Loucy (cell line): ENCODE results near the gene FGGY.

Experiments
- EZH2phosphoT487 ChIP-seq: fragments of 200-600 bp; IDR thresholded peaks from 2 replicates; pipeline ENCODE4 v1.6.1; 2018; ENCODE audit warnings: antibody characterized with exemption, mild to moderate bottlenecking, moderate library complexity, borderline replicate concordance
- TF ChIP-seq, protein P1 (sequence below): fragments of 200-600 bp; sonication (generic); conservative IDR thresholded peaks from 2 replicates; pipeline ENCODE4 v1.5.1; 2014; ENCODE audit warnings: mild to moderate bottlenecking, antibody characterized with exemption, low read length

DNA sequence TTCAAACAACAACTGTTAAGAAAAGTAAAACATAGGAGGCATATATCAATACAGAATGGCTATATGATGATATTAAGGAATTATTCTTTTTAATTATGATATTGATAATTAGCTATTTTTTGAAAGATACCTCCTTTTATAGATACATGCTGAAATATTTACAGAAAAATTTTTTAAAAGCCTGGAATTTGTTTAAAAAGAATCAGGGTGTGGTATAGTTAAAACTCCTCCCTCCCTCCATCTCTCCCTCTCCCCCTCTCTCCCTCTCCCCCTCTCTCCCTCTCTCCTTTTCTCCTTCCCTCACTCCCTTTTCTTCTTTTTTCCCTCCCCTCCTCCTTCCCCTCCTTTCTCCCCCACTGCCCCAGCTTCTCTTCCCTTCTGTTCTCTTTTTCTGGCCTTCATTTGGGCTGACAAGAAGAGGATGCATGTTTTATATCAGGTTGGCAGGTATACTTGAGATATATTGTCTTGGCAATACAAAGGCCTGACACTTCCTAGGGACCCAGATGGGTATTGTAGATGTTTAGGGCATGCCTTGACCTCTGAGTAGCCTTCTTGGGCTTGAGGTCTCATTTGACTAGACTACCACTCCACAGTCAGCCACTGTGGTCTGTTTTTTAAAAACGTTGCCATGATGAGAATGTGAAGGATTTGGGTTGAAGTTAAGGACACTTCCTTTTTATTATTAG is 124.5 kb downstream of the FGGY start:
- TF ChIP-seq, protein P1, sequence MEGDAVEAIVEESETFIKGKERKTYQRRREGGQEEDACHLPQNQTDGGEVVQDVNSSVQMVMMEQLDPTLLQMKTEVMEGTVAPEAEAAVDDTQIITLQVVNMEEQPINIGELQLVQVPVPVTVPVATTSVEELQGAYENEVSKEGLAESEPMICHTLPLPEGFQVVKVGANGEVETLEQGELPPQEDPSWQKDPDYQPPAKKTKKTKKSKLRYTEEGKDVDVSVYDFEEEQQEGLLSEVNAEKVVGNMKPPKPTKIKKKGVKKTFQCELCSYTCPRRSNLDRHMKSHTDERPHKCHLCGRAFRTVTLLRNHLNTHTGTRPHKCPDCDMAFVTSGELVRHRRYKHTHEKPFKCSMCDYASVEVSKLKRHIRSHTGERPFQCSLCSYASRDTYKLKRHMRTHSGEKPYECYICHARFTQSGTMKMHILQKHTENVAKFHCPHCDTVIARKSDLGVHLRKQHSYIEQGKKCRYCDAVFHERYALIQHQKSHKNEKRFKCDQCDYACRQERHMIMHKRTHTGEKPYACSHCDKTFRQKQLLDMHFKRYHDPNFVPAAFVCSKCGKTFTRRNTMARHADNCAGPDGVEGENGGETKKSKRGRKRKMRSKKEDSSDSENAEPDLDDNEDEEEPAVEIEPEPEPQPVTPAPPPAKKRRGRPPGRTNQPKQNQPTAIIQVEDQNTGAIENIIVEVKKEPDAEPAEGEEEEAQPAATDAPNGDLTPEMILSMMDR = no peak
- no peak for TF ChIP-seq EZH2phosphoT487
